Osteocyte (in vitro differentiated cells): Measurements from ENCODE around the gene HSD17B12. TPM values are rescaled to one million over a fixed set of nuclear protein-coding genes. Genes with fewer than 3 reads are reported as not detected.
"Not testable (repeated sequence)": the region's sequence is repeated elsewhere in the genome, so short reads cannot be mapped to it uniquely, and the experiment has no call there.

Experiments
- DNase-seq: peaks from one replicate; pipeline ENCODE4 v3.0.0; 2021; ENCODE audit warnings: mixed read lengths; ENCODE audit not compliant: unreplicated experiment; ENCODE audit errors: extremely low spot score
- H3K27ac Mint-ChIP-seq: one replicate; pipeline ENCODE4 v1.8.0; 2021; ENCODE audit warnings: mild to moderate bottlenecking, mixed read lengths; ENCODE audit not compliant: unreplicated experiment
- H3K27me3 Mint-ChIP-seq: one replicate; pipeline ENCODE4 v1.8.0; 2021; ENCODE audit warnings: mixed read lengths; ENCODE audit not compliant: unreplicated experiment
- H3K36me3 Mint-ChIP-seq: one replicate; pipeline ENCODE4 v1.8.0; 2021; ENCODE audit warnings: mixed read lengths; ENCODE audit not compliant: unreplicated experiment
- H3K4me1 Mint-ChIP-seq: one replicate; pipeline ENCODE4 v1.8.0; 2021; ENCODE audit warnings: mixed read lengths; ENCODE audit not compliant: unreplicated experiment
- H3K4me3 Mint-ChIP-seq: one replicate; pipeline ENCODE4 v1.8.0; 2021; ENCODE audit warnings: mild to moderate bottlenecking, moderate library complexity, mixed read lengths; ENCODE audit not compliant: unreplicated experiment
- H3K9me3 Mint-ChIP-seq: one replicate; pipeline ENCODE4 v1.8.0; 2021; ENCODE audit warnings: mixed read lengths; ENCODE audit not compliant: unreplicated experiment
- total RNA-seq: library from RNA; stranded (reverse); gene quantifications from 2 replicates; pipeline ENCODE4 v1.2.1, GENCODE V29; 2021
- TF ChIP-seq, protein P1 (sequence below): fragments of 200-600 bp; sonication (generic); IDR thresholded peaks from 2 replicates; pipeline ENCODE4 v1.5.0; 2021; ENCODE audit warnings: antibody characterized with exemption, mild to moderate bottlenecking, moderate library complexity

HSD17B12 gene
- total RNA-seq, 1 donor from 2014 or later, result 81.6 TPM

DNA sequence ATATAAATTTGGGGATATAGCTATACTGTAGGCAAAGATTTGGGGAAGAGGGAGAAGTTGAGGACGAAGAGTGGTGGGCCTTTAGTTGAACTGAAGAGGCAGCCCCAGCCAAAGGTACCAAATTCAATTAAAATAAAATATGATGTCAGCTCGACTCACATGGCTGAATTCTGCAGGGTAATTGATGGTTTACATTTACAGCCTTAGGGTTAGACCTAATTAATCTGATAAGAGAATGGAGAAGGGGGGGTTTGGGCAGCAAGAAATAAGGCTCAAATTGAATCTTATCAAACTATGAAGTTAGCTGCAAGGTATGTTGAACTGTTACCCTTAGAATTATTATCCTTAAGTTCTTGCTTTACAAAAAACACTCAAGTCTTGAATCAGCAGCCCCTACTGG, 3.6 kb upstream of the HSD17B12 start:
- Mint-ChIP-seq H3K9me3 (no peaks in the 10 kb centered on the region), H3K27ac (no peak overlapping the region), H3K27me3 (peaks cover 11% of the 10 kb centered on the region), H3K36me3 (no peaks in the 10 kb centered on the region), H3K4me3 (no peak overlapping the region), H3K4me1 (peaks cover 10% of the 10 kb centered on the region)
- TF ChIP-seq, protein P1, sequence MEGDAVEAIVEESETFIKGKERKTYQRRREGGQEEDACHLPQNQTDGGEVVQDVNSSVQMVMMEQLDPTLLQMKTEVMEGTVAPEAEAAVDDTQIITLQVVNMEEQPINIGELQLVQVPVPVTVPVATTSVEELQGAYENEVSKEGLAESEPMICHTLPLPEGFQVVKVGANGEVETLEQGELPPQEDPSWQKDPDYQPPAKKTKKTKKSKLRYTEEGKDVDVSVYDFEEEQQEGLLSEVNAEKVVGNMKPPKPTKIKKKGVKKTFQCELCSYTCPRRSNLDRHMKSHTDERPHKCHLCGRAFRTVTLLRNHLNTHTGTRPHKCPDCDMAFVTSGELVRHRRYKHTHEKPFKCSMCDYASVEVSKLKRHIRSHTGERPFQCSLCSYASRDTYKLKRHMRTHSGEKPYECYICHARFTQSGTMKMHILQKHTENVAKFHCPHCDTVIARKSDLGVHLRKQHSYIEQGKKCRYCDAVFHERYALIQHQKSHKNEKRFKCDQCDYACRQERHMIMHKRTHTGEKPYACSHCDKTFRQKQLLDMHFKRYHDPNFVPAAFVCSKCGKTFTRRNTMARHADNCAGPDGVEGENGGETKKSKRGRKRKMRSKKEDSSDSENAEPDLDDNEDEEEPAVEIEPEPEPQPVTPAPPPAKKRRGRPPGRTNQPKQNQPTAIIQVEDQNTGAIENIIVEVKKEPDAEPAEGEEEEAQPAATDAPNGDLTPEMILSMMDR, result no peak
- no peak for DNase-seq

- DNase-seq, result no peak
- Mint-ChIP-seq H3K4me1 (peaks cover 41% of the 10 kb centered on the region), H3K9me3 (no peaks in the 10 kb centered on the region), H3K36me3 (peaks cover 15% of the 10 kb centered on the region), H3K27me3 (no peaks in the 10 kb centered on the region), H3K27ac (peak overlapping the region; percentile 97), H3K4me3 (peak overlapping the region; percentile 92)
- TF ChIP-seq, protein P1, result no peak
Measured at GRCh38 chr11:43681401-43681942, 934 bp downstream of the HSD17B12 start.

- peaks cover 42% of the 10 kb centered on the region for H3K4me1 Mint-ChIP-seq
- H3K36me3 Mint-ChIP-seq, result peaks cover 15% of the 10 kb centered on the region
- H3K27ac Mint-ChIP-seq, result peak overlapping the region; percentile 97
- H3K9me3 Mint-ChIP-seq, H3K27me3 Mint-ChIP-seq, DNase-seq: not testable (repeated sequence)
- peak overlapping the region; percentile 92 for H3K4me3 Mint-ChIP-seq
Measured at GRCh38 chr11:43682081-43682480, 1.5 kb downstream of the HSD17B12 start.

DNA sequence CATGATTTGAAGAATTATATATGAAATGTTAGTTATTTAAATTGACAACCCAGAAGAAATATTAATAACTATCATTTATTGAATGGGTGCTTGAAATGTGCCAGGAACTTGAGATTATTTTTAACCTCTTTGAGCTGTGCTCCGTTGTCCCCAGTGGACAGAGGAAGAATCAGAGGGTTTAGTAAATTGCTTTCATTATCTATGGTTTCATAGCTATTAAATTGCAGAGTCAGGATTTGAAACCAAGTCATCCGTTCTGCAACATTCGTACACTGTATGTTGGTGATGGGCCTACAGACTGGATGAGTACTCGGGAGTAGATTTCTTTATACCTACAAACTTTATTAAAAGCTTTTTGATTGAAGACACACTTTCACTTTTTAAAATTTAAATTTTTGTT, 4.9 kb downstream of the HSD17B12 start:
- H3K9me3 Mint-ChIP-seq, result no peaks in the 10 kb centered on the region
- TF ChIP-seq, protein P1, result no peak
- H3K27ac Mint-ChIP-seq, result no peak overlapping the region
- H3K27me3 Mint-ChIP-seq, result no peaks in the 10 kb centered on the region
- H3K4me1 Mint-ChIP-seq, result peaks cover 43% of the 10 kb centered on the region
- no peak overlapping the region for H3K4me3 Mint-ChIP-seq
- peaks cover 15% of the 10 kb centered on the region for H3K36me3 Mint-ChIP-seq
- DNase-seq, result no peak

DNA sequence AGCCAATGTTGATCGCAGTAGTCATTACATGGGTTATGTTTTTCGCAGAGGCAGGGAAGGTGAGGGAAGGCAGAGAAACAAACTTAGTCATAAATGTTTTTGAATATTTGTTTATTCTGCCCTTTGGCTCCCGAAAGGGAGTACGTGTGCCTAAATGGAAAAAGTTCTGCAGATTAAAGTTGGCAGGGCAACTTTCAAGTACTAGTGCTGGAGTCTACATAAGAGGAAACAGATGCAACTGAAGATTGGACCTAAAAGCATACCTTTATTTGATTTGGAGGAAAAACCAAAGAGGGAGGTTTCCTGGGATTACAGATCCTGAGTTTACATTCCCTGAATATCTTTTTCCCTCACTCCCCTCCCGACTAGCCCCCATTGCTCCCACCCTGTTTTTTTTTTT, 5.7 kb downstream of the HSD17B12 start:
- no peak overlapping the region for H3K4me3 Mint-ChIP-seq
- H3K27me3 Mint-ChIP-seq, result no peaks in the 10 kb centered on the region
- peaks cover 15% of the 10 kb centered on the region for H3K36me3 Mint-ChIP-seq
- no peak for DNase-seq
- no peaks in the 10 kb centered on the region for H3K9me3 Mint-ChIP-seq
- H3K4me1 Mint-ChIP-seq, result peaks cover 43% of the 10 kb centered on the region
- TF ChIP-seq, protein P1, result no peak
- H3K27ac Mint-ChIP-seq, result no peak overlapping the region
